ENCODE measurements around the gene APC2. TPM values are rescaled to one million over a fixed set of nuclear protein-coding genes. Genes with fewer than 3 reads are reported as not detected.

APC2 gene
- total RNA-seq, 1 experiment from 2014 or later = 0.68 TPM

DNA sequence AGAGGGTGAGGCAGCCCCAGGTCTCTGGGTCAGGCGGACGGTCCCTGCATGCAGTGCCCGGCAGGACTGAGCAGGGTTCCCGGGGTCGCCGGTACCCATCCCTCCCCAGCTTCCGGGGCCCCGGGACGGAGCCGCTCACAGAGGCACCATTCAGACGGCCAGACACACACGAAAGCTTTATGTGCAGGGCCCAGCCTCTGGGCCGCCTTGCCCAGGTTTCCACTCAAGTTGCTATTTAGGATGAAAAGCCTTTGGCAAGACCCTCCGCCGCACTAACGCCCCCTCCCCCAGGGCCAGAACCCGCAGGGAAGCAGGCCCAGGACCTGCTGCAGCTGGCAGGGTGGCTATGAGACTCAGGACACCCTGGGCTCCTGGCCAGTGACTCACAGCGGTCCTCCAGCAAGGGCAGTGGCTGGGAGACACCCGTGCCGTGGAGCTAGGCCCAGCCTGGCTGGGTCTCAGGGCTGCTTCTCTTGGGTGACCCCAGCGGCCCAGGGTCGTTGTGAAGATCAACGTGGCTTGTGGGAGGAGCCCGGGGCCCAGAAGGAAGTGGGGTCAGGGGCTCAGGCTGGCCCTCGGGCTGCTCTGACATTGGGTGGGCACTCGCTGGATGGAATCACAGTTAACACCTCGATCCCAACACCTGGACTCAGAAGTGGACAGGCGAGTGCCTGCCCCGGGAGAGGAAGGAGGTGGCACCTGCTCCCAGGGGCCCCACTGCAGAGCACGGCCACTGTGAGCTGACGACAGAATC is 24.3 kb downstream of the APC2 start:
- Histone ChIP-seq H3K79me1 (ENCODE audit: insufficient read depth, low read depth, low read length, poor library complexity, severe bottlenecking) (no peaks in the 10 kb centered on the region), H3K27ac (ENCODE audit: insufficient read length, low read depth, low read length) (no peak overlapping the region), H3K4me2 (ENCODE audit: insufficient read depth, insufficient read length, low read length) (no peak overlapping the region), H3K9ac (ENCODE audit: extremely low read depth, insufficient read length, low read length) (no peak overlapping the region), H3K9me3 (ENCODE audit: control insufficient read depth, low read depth, low read length) (no peaks in the 10 kb centered on the region), H3K23me2 (ENCODE audit: insufficient read length, low read depth, low read length, poor library complexity, severe bottlenecking) (peaks cover 12% of the 10 kb centered on the region), H4K8ac (replicated peaks; ENCODE audit: insufficient read length, low read depth, low read length) (no peak overlapping the region), H4K91ac (ENCODE audit: insufficient read length, low read depth, low read length) (no peak overlapping the region), H2AK5ac (ENCODE audit: insufficient read length, low read length) (no peak overlapping the region), H3K27me3 (ENCODE audit: insufficient read depth, low read length) (peaks cover 16% of the 10 kb centered on the region; the same call in 1 of the 2 replicates), H3T11ph (ENCODE audit: low read length) (no peak overlapping the region), H2BK15ac (ENCODE audit: low read depth, low read length) (no peak overlapping the region), H3K18ac (ENCODE audit: insufficient read length, low read depth, low read length) (no peak overlapping the region), H2BK12ac (ENCODE audit: insufficient read length, low read depth, low read length) (no peak overlapping the region), H2BK5ac (ENCODE audit: insufficient read length, low read length) (no peak overlapping the region), H4K5ac (ENCODE audit: insufficient read length, low read depth, low read length) (no peak overlapping the region), H2BK20ac (ENCODE audit: low read depth, low read length, poor library complexity, severe bottlenecking) (no peak overlapping the region), H3K4ac (ENCODE audit: low read depth, low read length) (no peak overlapping the region), H3K14ac (ENCODE audit: insufficient read depth, low read length) (no peak overlapping the region), H3K23ac (ENCODE audit: insufficient read length, low read depth, low read length) (no peak overlapping the region), H3K79me2 (ENCODE audit: insufficient read depth, low read length) (no peaks in the 10 kb centered on the region), H2AFZ (ENCODE audit: low read length) (no peak overlapping the region), H3K4me1 (ENCODE audit: insufficient read depth, low read length) (no peaks in the 10 kb centered on the region), H4K20me1 (ENCODE audit: control insufficient read depth, insufficient read depth, insufficient read length) (peaks cover 3% of the 10 kb centered on the region), H2BK120ac (ENCODE audit: low read depth, low read length, poor library complexity, severe bottlenecking) (no peak overlapping the region), H3K56ac (ENCODE audit: insufficient read length, low read depth, low read length) (no peak overlapping the region)
- Mint-ChIP-seq H3K27me3 (ENCODE audit: low read depth) (peaks cover 37% of the 10 kb centered on the region), H3K9me3 (no peaks in the 10 kb centered on the region), H3K4me1 (peaks cover 2 to 18% of the 10 kb centered on the region in 2 experiments; a peak in 3 of 4 replicates), H3K4me3 (no peak overlapping the region), H3K27ac (no peak overlapping the region), H3K36me3 (ENCODE audit: insufficient read depth in 1 of 3, low read depth in 3 of 3) (peaks cover 5 to 13% (median 10%) of the 10 kb centered on the region in 3 experiments; a peak in 6 of 7 replicates)
- no CpG with 5 or more reads among the region's 31 CpGs for WGBS (ENCODE audit: extremely low coverage, insufficient read length, low lambda C conversion rate)
- TF ChIP-seq, protein P1, sequence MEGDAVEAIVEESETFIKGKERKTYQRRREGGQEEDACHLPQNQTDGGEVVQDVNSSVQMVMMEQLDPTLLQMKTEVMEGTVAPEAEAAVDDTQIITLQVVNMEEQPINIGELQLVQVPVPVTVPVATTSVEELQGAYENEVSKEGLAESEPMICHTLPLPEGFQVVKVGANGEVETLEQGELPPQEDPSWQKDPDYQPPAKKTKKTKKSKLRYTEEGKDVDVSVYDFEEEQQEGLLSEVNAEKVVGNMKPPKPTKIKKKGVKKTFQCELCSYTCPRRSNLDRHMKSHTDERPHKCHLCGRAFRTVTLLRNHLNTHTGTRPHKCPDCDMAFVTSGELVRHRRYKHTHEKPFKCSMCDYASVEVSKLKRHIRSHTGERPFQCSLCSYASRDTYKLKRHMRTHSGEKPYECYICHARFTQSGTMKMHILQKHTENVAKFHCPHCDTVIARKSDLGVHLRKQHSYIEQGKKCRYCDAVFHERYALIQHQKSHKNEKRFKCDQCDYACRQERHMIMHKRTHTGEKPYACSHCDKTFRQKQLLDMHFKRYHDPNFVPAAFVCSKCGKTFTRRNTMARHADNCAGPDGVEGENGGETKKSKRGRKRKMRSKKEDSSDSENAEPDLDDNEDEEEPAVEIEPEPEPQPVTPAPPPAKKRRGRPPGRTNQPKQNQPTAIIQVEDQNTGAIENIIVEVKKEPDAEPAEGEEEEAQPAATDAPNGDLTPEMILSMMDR (conservative IDR thresholded peaks at IDR 0.05) = no peak
- no peak for DNase-seq
